AG04450 (cell line): ENCODE measurements around the gene BMPR1B. TPM values are rescaled to one million over a fixed set of nuclear protein-coding genes. Genes with fewer than 3 reads are reported as not detected.
A peak's percentile ranks its signal among the peaks of the same experiment; 100 is the strongest.

Source experiments
- CTCF ChIA-PET: fragments of 300-600, 350-600 bp; formaldehyde crosslinking; extraction: SDS; loops from one replicate; lab custom pipeline; 2022; ENCODE audit warnings: antibody characterized with exemption, inconsistent platforms; lab: Charles Lee
- POLR2A ChIA-PET: fragments of 350-600 bp; formaldehyde crosslinking; extraction: SDS; loops from one replicate; lab custom pipeline; 2021; ENCODE audit warnings: antibody characterized with exemption, inconsistent platforms; lab: Yijun Ruan, JAX
- DNase-seq: peaks from one replicate; pipeline ENCODE4 v3.0.0-alpha.2; 2011; ENCODE audit warnings: low read depth, low spot score
- H3K27ac ChIP-seq: one replicate; pipeline ENCODE4 v1.5.1; 2012; ENCODE audit warnings: low read depth, low read length, control low read depth
- H3K27me3 ChIP-seq: one replicate; pipeline ENCODE4 v1.6.0; 2012; ENCODE audit warnings: low read length; ENCODE audit not compliant: control insufficient read depth, insufficient read depth
- H3K4me3 ChIP-seq: 2 replicates; pipeline ENCODE4 v1.5.1; 2011; ENCODE audit warnings: mild to moderate bottlenecking, low read depth, low read length, control low read depth
- H3K9me3 ChIP-seq: 2 replicates; pipeline ENCODE4 v1.5.1; 2012; ENCODE audit warnings: low read length; ENCODE audit not compliant: control insufficient read depth, insufficient read depth
- CTCF ChIP-seq: IDR thresholded peaks from 2 replicates; pipeline ENCODE4 v1.5.1; 2011; ENCODE audit warnings: low read depth, low read length, control low read depth, inconsistent platforms
- polyA plus RNA-seq: library from polyadenylated mRNA; depleted of rRNA; stranded (reverse); fragments of >200 nt; gene quantifications from 2 replicates; pipeline ENCODE4 v1.2.3, GENCODE V29; 2011

The BMPR1B gene
- polyA plus RNA-seq, 1 experiment: 0.42 TPM

- DNase-seq: no peak
- H3K9me3 ChIP-seq: no peaks in the 10 kb centered on the region
- ChIA-PET CTCF (interaction anchor here (0.5 to 1.3 kb wide), 2 partner anchors 22 to 458 kb away, joined by 3 read pairs; no protein-coding TSS in a partner anchor), POLR2A (no interaction called here)
- H3K27me3 ChIP-seq: no peaks in the 10 kb centered on the region
- no peak overlapping the region for H3K27ac ChIP-seq
- TF ChIP-seq CTCF: no peak
- no peak overlapping the region for H3K4me3 ChIP-seq
Measured at GRCh38 chr4:95151255-95151654, 393.5 kb downstream of the BMPR1B start.

- TF ChIP-seq CTCF: no peak
- Histone ChIP-seq H3K27me3 (no peaks in the 10 kb centered on the region), H3K9me3 (no peaks in the 10 kb centered on the region), H3K4me3 (no peak overlapping the region), H3K27ac (no peak overlapping the region)
- no peak for DNase-seq
- CTCF ChIA-PET: interaction anchor here (3.6 kb wide), 1 partner anchor 13 kb away, joined by 40 read pairs; no protein-coding TSS in a partner anchor
- POLR2A ChIA-PET: no interaction called here
Measured at GRCh38 chr4:95153182-95153581, 395.4 kb downstream of the BMPR1B start.

DNA sequence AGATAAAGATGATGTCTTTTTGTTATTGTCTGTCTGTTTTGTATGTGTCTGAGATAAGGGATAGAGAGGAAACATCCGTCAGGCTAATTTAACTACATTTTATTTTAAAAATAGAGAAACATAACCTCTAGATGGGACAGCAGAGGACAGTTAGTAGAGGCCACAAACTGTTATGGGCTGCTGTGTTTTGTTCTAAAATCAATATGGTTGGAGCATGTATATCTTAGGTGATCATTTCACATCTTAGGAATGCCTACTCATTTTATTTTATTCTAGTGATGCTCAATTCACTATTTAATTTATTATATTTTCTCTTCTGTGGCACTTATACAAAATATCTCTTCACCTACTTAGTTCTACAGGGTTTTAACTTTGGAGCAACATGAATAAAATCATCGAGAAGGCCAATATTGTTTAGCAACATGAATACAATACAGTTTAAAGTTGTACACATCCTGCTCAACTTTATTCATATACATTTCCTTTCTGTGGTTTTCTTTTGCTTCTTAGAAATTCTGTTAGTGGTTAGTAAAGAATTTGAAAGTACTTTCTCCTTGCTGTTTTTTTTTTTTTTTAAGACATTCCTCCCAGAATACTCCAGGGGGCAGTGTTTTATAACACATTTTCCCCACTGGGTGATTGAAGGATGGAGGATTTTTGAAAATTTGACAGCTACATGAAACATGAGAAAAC lies 398.1 kb downstream of the BMPR1B start:
- Histone ChIP-seq H3K9me3 (no peaks in the 10 kb centered on the region), H3K27ac (no peak overlapping the region), H3K27me3 (peaks cover 3% of the 10 kb centered on the region), H3K4me3 (no peak overlapping the region)
- ChIA-PET CTCF (interaction anchor here (0.7 to 3.6 kb wide), 20 partner anchors 9 to 1279 kb away, joined by 3 to 40 read pairs (median 3); no protein-coding TSS in a partner anchor), POLR2A (interaction anchor here (0.7 kb wide), 2 partner anchors 400 to 1324 kb away, joined by 3 read pairs; no protein-coding TSS in a partner anchor)
- DNase-seq: no peak
- peak; percentile 69 for TF ChIP-seq CTCF

DNA sequence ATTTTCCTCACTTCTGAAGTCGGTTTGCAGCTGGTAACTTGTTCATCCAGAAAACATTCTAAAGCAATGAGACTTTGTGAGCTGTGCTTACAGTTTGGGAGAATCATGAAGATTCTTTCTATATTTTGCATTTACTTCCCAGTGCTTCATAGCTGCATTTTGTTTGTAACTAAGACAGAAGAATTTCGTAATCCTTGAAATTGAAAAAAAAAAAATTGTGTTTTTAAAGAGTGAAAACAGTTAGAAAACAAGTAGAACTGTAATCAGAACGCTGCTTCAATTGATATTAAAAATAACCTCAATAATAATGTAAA lies 398.7 kb downstream of the BMPR1B start:
- no peak for TF ChIP-seq CTCF
- ChIA-PET CTCF (interaction anchor here (0.7 to 3.6 kb wide), 19 partner anchors 9 to 1280 kb away, joined by 3 to 40 read pairs (median 3); no protein-coding TSS in a partner anchor), POLR2A (interaction anchor here (0.7 kb wide), 2 partner anchors 399 to 1325 kb away, joined by 3 read pairs; no protein-coding TSS in a partner anchor)
- H3K4me3 ChIP-seq: no peak overlapping the region
- peaks cover 3% of the 10 kb centered on the region for H3K27me3 ChIP-seq
- DNase-seq: no peak
- no peaks in the 10 kb centered on the region for H3K9me3 ChIP-seq
- H3K27ac ChIP-seq: no peak overlapping the region

GRCh38 chr4:95157596-95157995 lies 399.8 kb downstream of the BMPR1B start:
- Histone ChIP-seq H3K27ac (no peak overlapping the region), H3K9me3 (no peaks in the 10 kb centered on the region), H3K27me3 (peaks cover 3% of the 10 kb centered on the region), H3K4me3 (no peak overlapping the region)
- ChIA-PET POLR2A (no interaction called here), CTCF (no interaction called here)
- DNase-seq: no peak
- no peak for TF ChIP-seq CTCF
